ENCODE measurements around the gene NR4A1. TPM values are rescaled to one million over a fixed set of nuclear protein-coding genes. Genes with fewer than 3 reads are reported as not detected.

The NR4A1 gene
- polyA plus RNA-seq, 1 of the 3 experiments (the other 2 are of a cell fraction): 120 TPM

GRCh38 chr12:52059582-52060497 is 8.6 kb downstream of the NR4A1 start:
- H3F3A ChIP-seq (replicated peaks; ENCODE audit: insufficient read depth): no peaks in the 10 kb centered on the region
- H3K9me3 ChIP-seq: no peaks in the 10 kb centered on the region
- H3K36me3 ChIP-seq (replicated peaks in 1 of 2; ENCODE audit: control insufficient read depth in 1 of 2, insufficient read depth in 2 of 2, low read length in 1 of 2): peaks cover 0 to 4% of the 10 kb centered on the region in 2 experiments
- DNase-seq: no peak
- no peak for TF ChIP-seq POLR2AphosphoS5 (IDR thresholded peaks at IDR 0.05; ENCODE audit: low read depth, low read length)
- TF ChIP-seq CTCF (IDR thresholded peaks at IDR 0.05): no peak
- no peak for TF ChIP-seq RFX5 (IDR thresholded peaks at IDR 0.05; ENCODE audit: low read length)
- no peak for TF ChIP-seq RAD21 (IDR thresholded peaks at IDR 0.05; ENCODE audit: low read length)
- no peak for TF ChIP-seq TEAD4 (IDR thresholded peaks at IDR 0.05; ENCODE audit: borderline replicate concordance, insufficient read depth)
- no peak for TF ChIP-seq EP300 (IDR thresholded peaks at IDR 0.05; ENCODE audit: borderline replicate concordance in 1 of 2, low read depth in 1 of 2, low read length in 1 of 2)
- no peak for TF ChIP-seq NRF1 (IDR thresholded peaks at IDR 0.05; ENCODE audit: low read depth, low read length)
- TF ChIP-seq USF1 (IDR thresholded peaks at IDR 0.05; ENCODE audit: borderline replicate concordance, low read depth): no peak
- no peak for TF ChIP-seq REST (IDR thresholded peaks at IDR 0.05; ENCODE audit: low read depth, low read length)
- no peak for TF ChIP-seq NFIC (IDR thresholded peaks at IDR 0.05; ENCODE audit: borderline replicate concordance)
- no peak for TF ChIP-seq RXRA (IDR thresholded peaks at IDR 0.05; ENCODE audit: borderline replicate concordance, low read depth)
- no peak for TF ChIP-seq MXI1 (IDR thresholded peaks at IDR 0.05; ENCODE audit: low read depth, low read length)
- no peak overlapping the region for H3K4me3 ChIP-seq (ENCODE audit: low read depth in 2 of 2, low read length in 1 of 2)
- CTCF ChIA-PET: interaction anchor here (0.5 to 15.6 kb wide), 7 partner anchors 9 to 67 kb away, joined by 3 to 279 read pairs (median 5); partner anchors contain the start of genes ATG101, NR4A1 and SMIM41
- H2AFZ ChIP-seq (ENCODE audit: low read depth): no peak overlapping the region
- H3K79me2 ChIP-seq (ENCODE audit: insufficient read depth): no peaks in the 10 kb centered on the region
- POLR2A ChIA-PET: no interaction called here
- H4K20me1 ChIP-seq (ENCODE audit: insufficient read depth): no peaks in the 10 kb centered on the region
- H3K27ac ChIP-seq (ENCODE audit: low read depth in 2 of 2, low read length in 1 of 2): no peak overlapping the region
- H3K9ac ChIP-seq: no peak overlapping the region
- H3K4me2 ChIP-seq: no peak overlapping the region
- peaks cover 0 to 36% of the 10 kb centered on the region in 2 experiments; a peak in 1 of 4 replicates for H3K4me1 ChIP-seq (ENCODE audit: control insufficient read depth in 1 of 2, insufficient read depth in 2 of 2, low read depth in 1 of 2, low read length in 1 of 2)
- 87% methylated on average over 12 of the region's 12 CpGs for WGBS (ENCODE audit: low lambda C conversion rate)
- H3K27me3 ChIP-seq (ENCODE audit: insufficient read depth): no peaks in the 10 kb centered on the region
- H3K9me2 ChIP-seq: no peaks in the 10 kb centered on the region

All from SK-N-SH (cell line).